TTC549 (cell line): ENCODE data around the gene MKRN1.
"Not testable (repeated sequence)": the region's sequence is repeated elsewhere in the genome, so short reads cannot be mapped to it uniquely, and the experiment has no call there.

Source experiments
- FAIRE-seq: peaks from 2 replicates; lab custom pipeline; 2012; peaks lifted over from hg19 to GRCh38; lab: Jason Lieb, UNC

MKRN1 gene

GRCh38 chr7:140479062-140479738 is at the start of gene MKRN1:
MKRN1 (minus strand) TSS chr7:140479505; CDS start chr7:140479344, 161 bp downstream.
- no peak for FAIRE-seq

GRCh38 chr7:140526787-140527664 is 47.7 kb upstream of the MKRN1 start:
- FAIRE-seq = no peak

DNA sequence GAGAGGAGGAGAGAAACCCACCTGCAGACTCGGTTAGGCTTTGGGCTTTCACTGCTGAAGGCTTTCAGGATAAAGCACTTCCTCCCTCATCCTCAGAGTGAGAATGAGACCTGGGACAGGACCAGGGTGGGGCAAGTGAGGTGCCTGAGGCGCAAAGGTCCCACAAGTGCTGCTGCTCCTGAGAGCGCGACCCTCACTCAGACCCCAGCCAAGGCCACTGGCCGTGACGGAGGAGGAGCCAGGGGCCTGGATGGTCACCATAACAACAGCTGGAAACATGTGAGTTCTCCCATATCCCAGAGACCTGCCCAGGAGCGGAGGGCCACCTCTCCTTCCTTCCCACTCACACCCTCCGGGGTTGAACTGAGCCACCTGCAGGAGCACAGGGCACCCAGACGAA is 46.9 kb upstream of the MKRN1 start:
- no peak for FAIRE-seq

DNA sequence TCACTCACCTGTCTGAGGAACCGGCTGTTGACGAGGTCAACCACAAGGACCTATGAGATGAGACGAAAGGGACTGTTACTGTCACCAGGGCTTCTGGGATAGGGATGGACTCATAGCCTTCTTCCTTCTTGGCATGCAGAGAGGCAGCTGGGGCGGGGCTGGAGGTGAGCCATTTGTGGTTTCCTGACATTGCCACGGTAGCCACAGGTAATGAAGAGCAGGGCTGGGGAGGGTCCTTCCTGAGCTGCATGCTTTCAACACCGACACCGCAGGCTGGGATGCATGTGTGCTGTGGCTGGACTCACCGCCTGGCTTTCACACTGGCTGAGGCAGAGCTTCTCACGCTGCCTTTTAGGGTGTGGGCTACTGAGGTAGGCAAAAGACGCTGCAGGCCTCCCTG is 46.4 kb upstream of the MKRN1 start:
- no peak for FAIRE-seq

DNA sequence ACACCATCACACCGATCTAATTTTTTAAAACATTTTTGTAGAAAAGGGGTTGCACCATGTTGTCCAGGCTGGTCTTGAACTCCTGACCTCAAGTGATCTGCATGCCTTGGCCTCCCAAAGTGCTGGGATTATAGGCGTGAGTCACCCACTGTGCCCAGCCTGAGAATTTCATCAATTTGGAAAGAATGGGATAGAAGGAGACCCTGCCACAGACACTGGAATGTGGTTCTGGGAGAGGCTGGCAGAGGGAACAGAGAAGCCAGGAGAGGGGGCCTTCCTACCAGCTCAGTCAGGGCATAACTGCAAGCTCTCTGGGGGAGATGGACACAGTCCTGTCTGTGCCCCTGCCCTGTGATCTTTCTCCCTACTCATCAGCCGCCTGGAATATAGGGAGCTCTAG is 42.1 kb upstream of the MKRN1 start:
- no peak for FAIRE-seq

DNA sequence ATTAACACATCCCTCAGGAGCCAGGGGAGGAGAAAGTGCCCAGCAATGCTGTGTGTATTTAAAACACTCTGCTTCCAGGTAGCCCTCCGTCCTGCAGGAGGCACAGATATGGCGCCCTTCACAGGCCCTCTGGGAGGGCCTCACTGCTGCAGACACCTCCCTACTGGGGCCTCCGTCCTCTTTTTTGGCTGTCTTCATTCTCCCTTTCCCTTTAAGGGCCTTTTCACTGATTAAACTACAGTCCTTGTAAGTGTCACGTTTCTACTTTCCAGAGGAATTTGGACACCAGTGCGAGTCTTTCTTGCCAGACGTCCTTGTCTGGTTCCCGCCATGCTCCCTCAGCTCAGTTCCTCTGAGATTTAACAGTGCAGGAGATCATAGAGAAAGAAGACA is 39.7 kb upstream of the MKRN1 start:
- FAIRE-seq = no peak

DNA sequence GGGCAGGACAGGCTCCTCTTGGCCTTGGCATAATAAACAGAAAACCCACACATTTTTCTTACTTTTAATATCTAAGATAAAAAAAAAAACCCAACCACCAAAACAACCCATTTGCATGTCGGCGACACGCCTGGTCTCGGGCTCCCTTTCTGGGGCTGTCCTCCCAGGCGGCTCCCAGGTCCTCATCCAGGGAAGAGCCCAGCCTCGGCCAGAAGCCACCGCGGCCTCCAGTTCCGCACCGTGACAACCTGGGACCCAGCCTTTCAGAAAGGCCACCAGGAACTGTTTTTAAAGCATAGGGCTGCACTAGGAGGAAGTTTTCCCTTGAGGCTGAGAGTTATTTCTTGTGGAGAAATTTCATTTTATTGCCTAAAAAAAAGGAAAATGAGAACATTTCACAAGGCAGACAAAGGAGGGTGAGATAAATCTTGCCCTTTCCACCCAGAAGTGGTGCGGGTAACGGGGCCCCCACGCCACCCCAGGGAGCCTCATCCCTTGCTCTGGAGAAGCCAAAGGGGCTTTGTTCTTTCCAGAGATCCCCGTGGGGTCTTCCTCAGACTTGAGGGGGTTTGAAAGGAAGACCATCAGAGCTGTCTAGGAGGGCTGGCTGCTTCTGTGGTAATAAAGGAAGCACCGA is 39.2 kb upstream of the MKRN1 start:
- no peak for FAIRE-seq

DNA sequence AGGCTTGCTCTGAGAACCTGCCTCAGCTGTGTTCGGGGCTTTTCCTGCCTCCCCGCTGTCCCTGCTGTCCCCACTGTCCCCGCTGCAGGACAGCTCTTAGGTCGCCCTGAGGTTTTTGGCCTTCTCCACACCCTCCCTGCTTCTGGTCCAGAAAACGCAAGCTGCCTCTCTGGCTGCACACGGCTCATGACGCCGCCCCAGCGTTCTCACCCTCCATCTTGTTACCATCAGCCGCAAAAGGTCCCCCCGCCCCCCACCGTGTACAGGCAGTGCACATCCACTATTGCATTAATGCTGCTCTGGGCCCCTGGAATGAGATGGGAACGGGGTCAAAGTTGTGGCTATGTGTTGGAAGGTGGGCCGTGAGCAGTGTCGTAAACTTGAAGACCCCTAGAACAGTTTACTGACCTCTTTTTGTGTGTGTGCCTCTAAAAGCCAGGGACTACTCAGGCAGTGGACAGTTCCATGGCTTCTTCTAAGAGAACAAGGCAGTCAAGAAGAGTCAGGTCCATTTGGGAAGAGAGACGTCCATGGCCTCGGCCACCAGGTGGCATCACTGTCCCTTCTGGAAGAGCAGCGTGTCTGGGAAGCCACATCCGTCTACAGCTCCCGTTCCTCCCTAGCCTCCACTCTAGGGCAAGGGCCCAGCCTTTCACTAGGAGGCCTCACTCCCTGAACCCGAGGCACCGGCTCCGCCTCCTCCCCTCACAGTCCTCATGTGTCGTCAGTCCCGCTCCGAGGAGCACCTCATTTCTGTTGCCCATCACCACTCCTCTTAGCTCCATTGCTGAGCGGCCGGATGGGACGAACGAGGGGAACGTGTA is 38.5 kb upstream of the MKRN1 start:
- peak; percentile 48 for FAIRE-seq

GRCh38 chr7:140512317-140513000 is 33.2 kb upstream of the MKRN1 start:
- no peak for FAIRE-seq

GRCh38 chr7:140509789-140510188 is 30.5 kb upstream of the MKRN1 start:
- no peak for FAIRE-seq

GRCh38 chr7:140507556-140507955 is 28.3 kb upstream of the MKRN1 start:
- not testable (repeated sequence) for FAIRE-seq

- no peak for FAIRE-seq
Observed at GRCh38 chr7:140506788-140507464, 27.6 kb upstream of the MKRN1 start.

- FAIRE-seq = no peak
Observed at GRCh38 chr7:140501966-140502365, 22.7 kb upstream of the MKRN1 start.

DNA sequence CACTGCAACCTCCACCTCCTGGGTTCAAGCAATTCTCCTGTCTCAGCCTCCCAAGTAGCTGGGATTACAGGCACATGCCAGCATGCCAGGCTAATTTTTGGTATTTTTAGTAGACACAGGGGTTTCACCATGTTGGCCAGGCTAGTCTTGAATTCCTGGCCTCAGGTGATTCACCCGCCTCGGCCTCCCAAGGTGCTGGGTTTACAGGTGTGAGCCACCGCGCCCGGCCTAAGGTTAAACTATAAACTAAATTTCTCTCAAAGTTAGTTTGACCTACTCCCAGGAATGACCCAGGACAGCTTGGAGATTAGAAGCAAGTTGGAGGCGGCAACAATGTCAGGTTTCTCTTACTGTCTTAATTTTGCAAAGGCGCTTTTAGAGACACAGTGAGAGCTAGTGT is 18.5 kb upstream of the MKRN1 start:
- not testable (repeated sequence) for FAIRE-seq

- FAIRE-seq = no peak
Observed at GRCh38 chr7:140497241-140497769, 18.0 kb upstream of the MKRN1 start.

DNA sequence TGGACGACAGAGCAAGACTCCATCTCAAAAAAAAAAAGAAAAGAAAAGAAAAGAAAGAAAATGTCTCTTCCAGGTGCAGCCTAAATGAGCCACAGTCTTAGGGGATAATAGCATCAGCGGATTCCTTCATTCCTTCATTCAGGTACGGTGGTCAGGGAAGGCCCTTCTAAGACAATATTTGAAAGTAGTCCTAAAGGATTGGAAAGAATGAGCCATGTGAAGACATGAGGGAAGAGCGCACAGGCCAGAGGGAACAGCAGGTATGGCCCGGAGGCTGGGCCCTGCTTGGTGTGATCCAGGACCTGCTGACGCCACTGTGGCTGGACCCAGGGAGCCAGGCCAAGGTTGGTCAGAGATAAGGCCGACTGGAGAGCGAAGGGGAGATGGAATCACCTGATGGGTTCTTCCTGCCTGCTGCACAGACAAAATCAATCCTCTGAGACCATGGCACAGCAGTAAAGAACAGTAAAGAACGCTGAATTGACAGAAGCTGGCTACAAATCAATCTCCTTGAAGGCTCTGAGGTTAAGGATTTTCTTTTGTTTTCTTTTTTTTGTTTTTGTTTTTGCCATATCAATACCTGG is 16.3 kb upstream of the MKRN1 start:
- no peak for FAIRE-seq

- FAIRE-seq = no peak
Observed at GRCh38 chr7:140494867-140495266, 15.6 kb upstream of the MKRN1 start.

- no peak for FAIRE-seq
Observed at GRCh38 chr7:140489026-140489359, 9.7 kb upstream of the MKRN1 start.

DNA sequence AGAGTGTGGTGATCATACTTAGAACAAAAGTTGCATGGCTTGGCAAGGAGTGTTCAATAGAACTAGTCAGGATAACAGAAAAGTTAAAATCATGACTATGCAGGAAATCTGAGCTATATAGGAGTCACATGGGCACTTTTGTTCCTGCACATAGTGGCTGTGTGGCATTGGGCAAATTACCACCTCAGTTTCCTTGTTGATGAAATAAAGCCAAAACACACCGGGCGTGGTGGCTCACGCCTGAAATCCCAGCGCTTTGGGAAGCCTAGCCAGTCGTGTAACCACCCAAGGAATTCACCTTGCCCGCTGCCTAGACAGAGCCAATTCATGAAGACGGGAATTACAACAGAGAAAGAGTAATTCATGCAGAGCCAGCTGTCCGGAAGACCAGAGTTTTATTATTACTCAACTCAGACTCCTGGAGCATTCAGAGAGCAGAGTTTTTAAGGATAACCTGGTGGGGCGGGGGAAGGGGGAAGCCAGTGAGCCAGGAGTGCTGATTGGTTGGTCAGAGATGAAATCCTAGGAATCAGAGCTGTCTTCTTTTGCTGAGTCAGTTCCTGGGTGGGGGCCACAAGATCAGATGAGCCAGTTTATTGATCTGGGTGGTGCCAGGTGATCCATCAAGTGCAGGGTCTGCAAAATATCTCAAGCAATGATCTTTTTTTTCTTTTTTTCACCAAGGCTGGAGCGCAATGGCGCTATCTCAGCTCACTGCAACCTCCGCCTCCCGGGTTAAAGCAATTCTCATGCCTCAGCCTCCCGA is 6.4 kb upstream of the MKRN1 start:
- no peak for FAIRE-seq
